ENCODE measurements around the gene CD274.

DNA sequence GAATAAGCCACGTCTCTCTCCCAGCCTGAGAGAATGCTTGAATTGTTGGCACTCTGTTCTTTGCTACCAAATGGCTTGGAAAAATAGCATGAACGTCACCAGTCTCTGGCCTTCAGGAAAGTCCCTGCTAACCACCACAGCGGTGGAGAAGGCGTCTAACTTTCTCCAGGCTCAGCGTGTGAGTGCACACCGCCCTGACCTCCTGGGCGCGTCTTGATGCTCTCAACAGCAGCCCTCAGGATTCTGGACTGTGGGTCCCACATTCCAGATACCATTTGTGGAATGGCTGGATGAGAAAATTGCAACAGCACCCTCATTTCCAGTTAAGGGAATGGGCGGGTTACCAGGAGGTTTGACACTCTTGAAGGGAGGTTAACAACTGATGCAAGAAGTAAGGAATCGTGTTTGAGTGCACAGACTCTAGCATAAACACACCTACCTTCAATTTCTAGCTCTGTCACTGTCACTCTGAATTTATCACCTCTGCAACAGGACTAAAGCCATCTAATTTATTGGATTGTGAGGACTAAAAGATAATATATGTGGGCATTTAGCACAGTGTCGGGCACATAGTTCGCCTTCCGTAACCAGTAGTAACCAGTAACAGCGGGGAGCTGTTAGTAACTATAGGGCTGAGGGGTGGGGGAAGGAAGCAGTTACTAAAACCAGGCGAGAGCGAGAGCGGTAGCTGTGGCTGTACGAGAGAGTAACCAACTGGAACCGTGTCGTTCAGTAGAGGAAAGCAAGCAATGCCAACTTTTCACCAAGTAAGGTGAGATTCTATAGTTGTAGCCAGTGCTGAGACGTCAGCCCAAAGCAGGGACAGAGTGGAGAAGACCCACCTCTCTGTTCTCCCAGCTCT is 11.8 kb upstream of the CD274 start:
- TF ChIP-seq POLR2A (IDR thresholded peaks at IDR 0.05; ENCODE audit: low read length) = no peak
- no peak for TF ChIP-seq GATA1 (IDR thresholded peaks at IDR 0.05; ENCODE audit: low read depth, low read length)
